CMK (cell line): Measurements from ENCODE around the gene SLC45A1.

Experiments used
- DNase-seq: peaks from one replicate; pipeline ENCODE4 v3.0.0-alpha.2; 2010; ENCODE audit warnings: low read depth

Gene SLC45A1

DNA sequence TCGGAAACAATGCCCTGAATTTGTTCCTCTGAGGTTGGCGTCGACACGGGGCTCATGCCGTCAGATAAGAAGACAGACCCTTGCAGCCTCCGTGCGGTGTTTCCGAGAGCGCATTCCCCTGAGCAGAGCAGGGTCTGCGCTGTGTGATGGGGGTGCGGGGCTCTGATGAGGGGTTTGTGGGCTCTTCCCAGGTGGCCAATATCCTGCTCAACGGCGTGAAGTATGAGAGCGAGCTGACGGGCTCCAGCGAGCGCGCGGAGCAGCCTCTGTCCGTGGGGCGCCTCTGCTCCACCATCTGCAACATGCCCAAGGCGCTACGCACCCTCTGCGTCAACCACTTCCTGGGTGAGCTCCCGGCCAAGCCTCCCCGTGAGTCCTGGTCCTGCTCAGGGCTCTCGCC lies 17.3 kb downstream of the SLC45A1 start:
- no peak for DNase-seq

DNA sequence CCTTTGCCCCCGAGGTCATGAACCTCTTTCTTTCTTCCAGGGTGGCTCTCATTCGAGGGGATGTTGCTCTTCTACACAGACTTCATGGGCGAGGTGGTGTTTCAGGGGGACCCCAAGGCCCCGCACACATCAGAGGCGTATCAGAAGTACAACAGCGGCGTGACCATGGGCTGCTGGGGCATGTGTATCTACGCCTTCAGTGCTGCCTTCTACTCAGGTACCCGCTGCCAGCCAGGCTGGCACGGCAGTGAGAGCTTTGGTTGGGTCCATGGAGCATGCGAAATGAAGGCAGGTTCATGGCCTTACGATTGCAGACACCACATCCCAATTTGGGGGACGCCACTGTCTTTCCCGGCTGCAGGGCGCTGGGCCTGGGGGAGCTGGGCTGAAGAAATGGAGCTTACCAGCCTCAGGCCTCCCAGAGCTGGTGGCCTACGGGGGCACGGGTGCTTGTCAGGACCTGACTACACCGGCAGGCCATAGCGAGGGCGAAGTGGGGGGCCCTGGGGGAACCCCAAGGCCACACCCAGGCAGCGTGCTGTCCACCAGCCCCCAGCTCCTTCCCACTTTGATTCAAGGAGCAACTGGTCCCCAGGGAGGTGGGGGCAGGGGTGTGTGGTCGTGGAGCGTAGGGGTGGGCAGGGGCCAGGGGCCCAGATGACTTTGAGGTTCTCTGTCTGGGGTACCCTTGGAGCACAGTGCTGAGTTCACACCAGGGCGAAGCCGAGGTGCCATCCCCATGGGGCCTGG lies 20.0 kb downstream of the SLC45A1 start:
- no peak for DNase-seq

- no peak for DNase-seq
Observed at GRCh38 chr1:8338526-8339202, 20.8 kb downstream of the SLC45A1 start.

GRCh38 chr1:8339203-8339600 lies 21.3 kb downstream of the SLC45A1 start:
- DNase-seq: no peak

- no peak for DNase-seq
Observed at GRCh38 chr1:8340448-8340847, 22.5 kb downstream of the SLC45A1 start.

- no peak for DNase-seq
Observed at GRCh38 chr1:8342325-8342724, 24.4 kb downstream of the SLC45A1 start.

- no peak for DNase-seq
Observed at GRCh38 chr1:8343044-8343443, 25.1 kb downstream of the SLC45A1 start.

DNA sequence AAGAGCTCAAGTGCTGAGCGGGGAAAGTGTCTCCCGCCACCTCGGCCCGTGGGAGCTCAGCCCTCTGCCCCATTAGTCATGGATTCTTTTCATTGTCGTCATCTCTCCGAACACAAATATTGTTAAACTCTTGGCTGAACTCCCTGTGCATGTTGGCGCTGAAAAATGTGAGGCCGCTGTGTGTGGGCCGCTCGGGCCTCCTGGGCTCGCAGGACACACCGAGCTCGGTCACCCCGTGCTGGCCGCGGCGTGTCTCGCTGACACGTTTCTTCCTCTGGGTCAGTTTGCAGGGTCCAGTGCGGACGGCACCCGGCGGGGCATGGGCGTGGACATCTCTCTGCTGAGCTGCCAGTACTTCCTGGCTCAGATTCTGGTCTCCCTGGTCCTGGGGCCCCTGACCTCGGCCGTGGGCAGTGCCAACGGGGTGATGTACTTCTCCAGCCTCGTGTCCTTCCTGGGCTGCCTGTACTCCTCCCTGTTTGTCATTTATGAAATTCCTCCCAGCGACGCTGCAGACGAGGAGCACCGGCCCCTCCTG lies 25.6 kb downstream of the SLC45A1 start:
- DNase-seq: no peak

DNA sequence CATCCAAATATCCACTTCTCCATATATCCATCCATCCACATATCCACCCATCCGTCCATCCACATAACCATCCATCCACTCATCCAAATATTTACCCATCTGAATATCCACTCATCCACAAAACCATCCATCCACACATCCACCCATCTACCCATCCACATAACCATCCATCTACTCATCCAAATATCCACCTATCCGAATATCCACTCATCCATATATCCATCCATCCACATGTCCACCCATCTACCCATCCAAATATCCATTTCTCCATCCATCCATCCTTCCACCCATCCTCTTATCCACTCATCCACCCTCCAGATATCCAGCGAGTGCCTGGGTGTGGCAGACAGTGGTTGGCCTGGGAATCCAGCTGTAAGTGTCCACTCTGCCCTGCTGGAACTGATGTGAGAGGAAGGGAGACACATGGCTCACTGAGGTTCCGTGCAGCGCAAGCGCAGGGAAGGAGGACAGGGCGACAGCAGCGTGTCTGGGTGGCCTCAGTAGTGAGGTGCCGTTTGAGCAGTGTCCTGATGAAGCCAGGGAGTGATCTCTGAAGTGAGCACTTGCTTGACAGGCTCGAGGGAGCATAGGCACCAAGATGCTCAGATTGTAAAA lies 27.1 kb downstream of the SLC45A1 start:
- no peak for DNase-seq

GRCh38 chr1:8345621-8346415 lies 27.9 kb downstream of the SLC45A1 start:
- no peak for DNase-seq

DNA sequence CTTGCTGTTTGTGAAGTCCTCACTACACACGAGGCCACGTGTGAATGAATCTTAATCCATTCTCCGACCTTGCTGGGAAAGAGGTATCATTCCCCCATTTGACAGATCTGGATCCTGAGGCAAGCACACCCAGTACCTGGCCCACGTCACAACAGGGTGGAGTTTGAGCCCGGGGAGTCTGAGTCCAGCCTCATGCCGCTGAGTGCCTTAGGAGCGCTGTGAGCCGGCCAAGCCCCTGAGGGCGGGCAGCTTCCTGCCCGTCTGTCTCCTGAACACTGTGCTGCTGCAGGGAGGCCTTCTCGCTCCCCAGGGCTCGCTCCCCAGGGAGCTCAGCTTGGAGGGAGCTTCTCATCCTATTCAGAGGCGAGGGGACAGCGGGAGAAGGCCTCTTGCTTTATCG lies 29.7 kb downstream of the SLC45A1 start:
- no peak for DNase-seq

- no peak for DNase-seq
Observed at GRCh38 chr1:8348047-8348776, 30.3 kb downstream of the SLC45A1 start.

GRCh38 chr1:8348777-8349472 lies 31.0 kb downstream of the SLC45A1 start:
- peak; percentile 64 for DNase-seq

GRCh38 chr1:8349473-8349865 lies 31.6 kb downstream of the SLC45A1 start:
- DNase-seq: no peak

DNA sequence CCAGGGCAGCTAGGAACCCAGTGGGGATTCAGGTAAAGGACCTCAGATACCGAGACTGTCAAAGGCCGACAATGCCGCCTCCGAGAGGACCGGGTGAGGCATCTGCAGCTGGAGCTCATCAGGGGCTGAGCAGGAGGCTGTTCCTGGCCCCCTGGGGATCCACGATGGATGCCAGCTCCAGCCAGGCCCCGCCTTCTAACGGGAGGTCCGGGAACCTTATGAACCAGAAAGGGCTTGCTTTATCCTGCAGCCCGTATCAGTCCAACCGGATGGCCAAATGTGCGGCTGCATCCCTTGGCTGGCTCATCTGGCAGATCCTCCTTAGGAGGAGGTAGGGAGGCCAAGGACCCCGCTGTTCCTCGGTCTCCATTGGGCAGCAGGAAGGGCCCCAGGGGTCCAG lies 32.0 kb downstream of the SLC45A1 start:
- no peak for DNase-seq

GRCh38 chr1:8350914-8351684 lies 33.2 kb downstream of the SLC45A1 start:
- no peak for DNase-seq

DNA sequence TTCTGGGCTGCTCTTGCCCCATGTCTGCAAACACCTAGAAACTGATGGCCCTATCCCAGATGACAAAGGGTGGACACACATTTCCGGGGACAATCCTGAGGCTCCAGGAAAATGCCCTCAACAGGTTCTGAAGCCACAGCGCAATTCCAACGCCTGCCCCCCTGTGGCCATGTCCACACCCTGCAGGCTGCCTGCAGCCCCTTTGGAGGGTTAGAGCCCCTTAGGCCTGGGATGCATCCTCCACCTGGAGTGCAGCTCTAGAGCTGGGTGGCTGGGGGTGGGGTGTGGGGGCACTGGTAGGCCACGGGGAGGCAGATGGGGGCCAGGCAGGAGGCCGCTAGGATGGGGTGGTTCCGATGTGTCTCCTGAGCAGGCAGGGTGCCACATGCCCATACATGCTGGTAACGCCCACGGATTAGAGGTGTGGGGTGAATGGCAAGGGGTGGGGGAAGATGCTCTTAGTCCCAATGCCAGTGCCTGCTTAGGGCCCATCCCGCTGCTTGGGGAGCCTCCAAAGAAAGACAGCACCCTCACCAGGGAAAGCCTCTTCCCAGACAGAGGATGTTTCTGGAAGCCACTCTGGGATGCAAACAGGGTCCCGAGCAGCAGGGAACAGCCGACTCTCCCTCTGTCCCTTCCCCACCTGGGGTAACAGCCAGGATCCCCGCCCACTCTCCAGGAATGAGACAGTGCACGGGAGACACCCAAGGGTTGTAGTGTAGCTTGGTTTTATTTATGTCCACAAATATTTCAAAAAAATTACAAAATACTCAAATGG lies 34.0 kb downstream of the SLC45A1 start:
- no peak for DNase-seq

- DNase-seq: no peak
Observed at GRCh38 chr1:8352471-8352845, 34.5 kb downstream of the SLC45A1 start.
